ENCODE measurements around the gene LINGO1.

GRCh38 chr15:77616072-77616471 is 16.6 kb downstream of the LINGO1 start:
- TF ChIP-seq BDP1 (IDR thresholded peaks at IDR 0.05; ENCODE audit: insufficient read depth, insufficient read length) (no peak), ATF2 (CRISPR knock-in tag; IDR thresholded peaks at IDR 0.05) (no peak), JUNB (CRISPR knock-in tag; conservative IDR thresholded peaks at IDR 0.05) (no peak), EP300 (IDR thresholded peaks at IDR 0.05; ENCODE audit: low read length) (no peak), KLF1 (tag; IDR thresholded peaks at IDR 0.05) (no peak), REST (IDR thresholded peaks at IDR 0.05; ENCODE audit: borderline replicate concordance) (no peak), REST (CRISPR knock-in tag; IDR thresholded peaks at IDR 0.05; ENCODE audit: low read depth) (no peak), JUN (IDR thresholded peaks at IDR 0.05; ENCODE audit: borderline replicate concordance, low read depth, low read length) (no peak), JUN (CRISPR knock-in tag; IDR thresholded peaks at IDR 0.05; ENCODE audit: borderline replicate concordance) (no peak), MTF1 (CRISPR knock-in tag; IDR thresholded peaks at IDR 0.05; ENCODE audit: borderline replicate concordance) (no peak), SMARCB1 (IDR thresholded peaks at IDR 0.05; ENCODE audit: insufficient read length, low read depth) (no peak), KDM1A (IDR thresholded peaks at IDR 0.05) (no peak), ZBTB7A (IDR thresholded peaks at IDR 0.05; ENCODE audit: borderline replicate concordance, control insufficient read depth, low read depth, low read length) (no peak)
- TF ChIP-seq, protein P1, sequence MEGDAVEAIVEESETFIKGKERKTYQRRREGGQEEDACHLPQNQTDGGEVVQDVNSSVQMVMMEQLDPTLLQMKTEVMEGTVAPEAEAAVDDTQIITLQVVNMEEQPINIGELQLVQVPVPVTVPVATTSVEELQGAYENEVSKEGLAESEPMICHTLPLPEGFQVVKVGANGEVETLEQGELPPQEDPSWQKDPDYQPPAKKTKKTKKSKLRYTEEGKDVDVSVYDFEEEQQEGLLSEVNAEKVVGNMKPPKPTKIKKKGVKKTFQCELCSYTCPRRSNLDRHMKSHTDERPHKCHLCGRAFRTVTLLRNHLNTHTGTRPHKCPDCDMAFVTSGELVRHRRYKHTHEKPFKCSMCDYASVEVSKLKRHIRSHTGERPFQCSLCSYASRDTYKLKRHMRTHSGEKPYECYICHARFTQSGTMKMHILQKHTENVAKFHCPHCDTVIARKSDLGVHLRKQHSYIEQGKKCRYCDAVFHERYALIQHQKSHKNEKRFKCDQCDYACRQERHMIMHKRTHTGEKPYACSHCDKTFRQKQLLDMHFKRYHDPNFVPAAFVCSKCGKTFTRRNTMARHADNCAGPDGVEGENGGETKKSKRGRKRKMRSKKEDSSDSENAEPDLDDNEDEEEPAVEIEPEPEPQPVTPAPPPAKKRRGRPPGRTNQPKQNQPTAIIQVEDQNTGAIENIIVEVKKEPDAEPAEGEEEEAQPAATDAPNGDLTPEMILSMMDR (IDR thresholded peaks at IDR 0.05 in 2 of 3, conservative IDR thresholded peaks at IDR 0.05 in 1 of 3; ENCODE audit: insufficient read depth in 2 of 3, low read depth in 1 of 3, low read length in 3 of 3): no peak
- TF ChIP-seq, protein P2, sequence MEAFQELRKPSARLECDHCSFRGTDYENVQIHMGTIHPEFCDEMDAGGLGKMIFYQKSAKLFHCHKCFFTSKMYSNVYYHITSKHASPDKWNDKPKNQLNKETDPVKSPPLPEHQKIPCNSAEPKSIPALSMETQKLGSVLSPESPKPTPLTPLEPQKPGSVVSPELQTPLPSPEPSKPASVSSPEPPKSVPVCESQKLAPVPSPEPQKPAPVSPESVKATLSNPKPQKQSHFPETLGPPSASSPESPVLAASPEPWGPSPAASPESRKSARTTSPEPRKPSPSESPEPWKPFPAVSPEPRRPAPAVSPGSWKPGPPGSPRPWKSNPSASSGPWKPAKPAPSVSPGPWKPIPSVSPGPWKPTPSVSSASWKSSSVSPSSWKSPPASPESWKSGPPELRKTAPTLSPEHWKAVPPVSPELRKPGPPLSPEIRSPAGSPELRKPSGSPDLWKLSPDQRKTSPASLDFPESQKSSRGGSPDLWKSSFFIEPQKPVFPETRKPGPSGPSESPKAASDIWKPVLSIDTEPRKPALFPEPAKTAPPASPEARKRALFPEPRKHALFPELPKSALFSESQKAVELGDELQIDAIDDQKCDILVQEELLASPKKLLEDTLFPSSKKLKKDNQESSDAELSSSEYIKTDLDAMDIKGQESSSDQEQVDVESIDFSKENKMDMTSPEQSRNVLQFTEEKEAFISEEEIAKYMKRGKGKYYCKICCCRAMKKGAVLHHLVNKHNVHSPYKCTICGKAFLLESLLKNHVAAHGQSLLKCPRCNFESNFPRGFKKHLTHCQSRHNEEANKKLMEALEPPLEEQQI (IDR thresholded peaks at IDR 0.05): no peak
